UCSD-AML1 (cell line): Measurements from ENCODE around the gene POLR3B.
"Not testable (repeated sequence)": the region's sequence is repeated elsewhere in the genome, so short reads cannot be mapped to it uniquely, and the experiment has no call there.

Experiments
- DNase-seq: peaks from one replicate; lab custom pipeline; 2025; ENCODE audit not compliant: unreplicated experiment; lab: John Stamatoyannopoulos, UW

Gene POLR3B

DNA sequence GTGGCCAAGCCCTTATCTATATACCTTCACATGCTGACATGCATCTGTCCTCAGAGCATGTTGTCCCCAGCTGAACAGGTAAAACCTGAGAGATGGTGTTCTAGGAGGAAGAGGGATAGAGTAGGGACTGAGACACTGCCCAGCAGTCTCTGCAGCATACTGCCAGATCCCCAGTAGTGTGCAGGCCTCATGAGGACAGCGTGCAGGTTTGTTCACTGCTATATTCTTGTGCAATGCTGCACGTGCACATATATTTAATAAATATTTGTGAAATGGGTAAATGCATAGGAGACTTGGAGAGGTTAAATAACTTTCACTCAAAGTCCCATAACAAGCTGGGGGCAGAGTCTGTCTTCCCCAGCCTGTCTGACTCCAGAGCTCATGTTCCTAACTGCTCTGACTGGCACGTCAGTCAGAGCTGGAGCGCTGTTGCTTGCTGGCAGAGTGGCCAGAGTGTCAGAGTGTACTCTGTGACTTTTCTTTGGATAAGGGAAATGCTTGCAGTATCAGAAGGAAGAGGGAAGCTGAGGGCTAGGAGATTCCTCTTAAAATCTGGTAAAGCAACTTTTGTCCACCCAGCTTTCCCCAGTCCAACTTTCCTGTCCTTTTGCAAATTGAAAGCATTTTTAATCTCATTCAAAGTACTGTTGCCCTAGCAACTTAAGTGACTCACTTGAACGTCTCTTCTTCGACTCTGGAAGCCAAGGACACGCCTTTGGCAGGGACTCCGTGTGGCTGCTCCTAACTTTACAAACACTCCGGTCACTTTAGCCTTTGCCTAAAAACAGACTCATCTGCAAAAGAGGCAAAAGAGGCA, 14.9 kb upstream of the POLR3B start:
- DNase-seq: no peak

DNA sequence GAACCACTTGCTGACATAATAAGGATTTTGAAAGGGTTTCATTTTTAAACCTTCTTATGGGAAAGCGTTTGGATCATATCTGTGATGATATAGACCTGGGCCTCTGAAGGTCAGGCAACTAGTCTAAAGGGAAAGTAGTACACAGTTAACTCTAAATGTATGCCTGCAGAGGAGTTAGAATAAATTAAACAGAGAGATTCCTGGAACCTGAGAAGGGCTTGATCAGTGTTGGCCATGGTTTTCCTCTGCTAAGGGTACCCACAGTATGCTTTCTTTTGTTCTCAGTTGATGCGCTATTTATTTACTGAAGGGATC, 14.4 kb upstream of the POLR3B start:
- no peak for DNase-seq

DNA sequence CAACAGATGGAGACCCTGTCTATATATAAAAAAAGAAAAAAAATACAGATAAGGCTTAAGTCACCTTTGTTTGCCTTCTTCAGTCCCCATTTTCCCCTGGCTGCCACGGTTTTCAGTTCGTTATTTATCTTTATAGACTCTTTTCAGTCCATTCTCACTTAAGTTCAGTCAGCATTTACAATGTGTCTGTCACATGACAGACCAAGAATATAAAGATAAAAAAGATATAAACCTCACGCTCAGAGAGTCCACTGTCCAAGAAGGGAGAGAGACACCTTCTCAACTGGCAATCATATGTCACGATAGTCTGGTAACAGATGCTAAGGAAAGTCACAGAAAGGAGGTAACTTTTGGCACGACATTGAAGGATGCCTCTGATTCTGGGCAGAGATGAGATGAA, 13.4 kb upstream of the POLR3B start:
- no peak for DNase-seq

DNA sequence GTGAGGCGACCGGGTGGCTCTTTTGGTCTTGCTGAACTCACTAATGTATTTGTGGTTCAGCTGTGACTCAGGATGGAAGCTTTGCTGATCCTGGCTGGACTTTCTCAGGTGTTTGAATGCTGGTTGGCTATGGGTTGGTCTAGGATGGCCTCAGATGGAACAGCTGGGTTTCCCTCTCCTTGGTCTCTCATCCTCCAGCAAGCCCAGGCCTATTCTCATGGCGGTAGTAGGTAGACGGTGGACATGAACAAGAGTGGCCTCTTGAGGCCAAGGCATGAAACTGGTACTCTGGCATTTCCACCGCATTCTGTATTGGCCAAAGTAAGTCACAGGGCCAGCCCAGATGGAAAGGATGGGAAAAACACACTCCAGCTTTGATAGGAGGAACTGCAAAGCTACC, 11.8 kb upstream of the POLR3B start:
- DNase-seq: peak; percentile 46

DNA sequence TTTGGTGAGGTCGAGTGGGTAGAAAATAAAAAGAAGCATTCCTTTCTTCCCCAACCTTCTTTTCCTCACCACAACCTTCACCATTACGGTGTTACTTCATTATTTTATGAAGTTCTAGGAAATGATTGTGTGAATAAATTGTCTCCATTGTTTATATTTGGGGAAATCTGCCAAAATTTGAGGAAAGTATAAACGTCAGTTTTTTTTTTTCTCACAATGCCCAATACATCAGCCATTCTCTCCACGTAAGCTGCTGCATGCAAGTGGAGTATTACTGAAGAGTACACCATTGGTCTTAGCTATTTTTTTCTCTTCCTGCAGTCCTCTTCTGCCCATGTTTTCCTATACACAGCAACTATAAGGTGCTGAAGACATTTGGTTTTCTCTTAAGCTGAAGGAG, 9.1 kb upstream of the POLR3B start:
- no peak for DNase-seq

DNA sequence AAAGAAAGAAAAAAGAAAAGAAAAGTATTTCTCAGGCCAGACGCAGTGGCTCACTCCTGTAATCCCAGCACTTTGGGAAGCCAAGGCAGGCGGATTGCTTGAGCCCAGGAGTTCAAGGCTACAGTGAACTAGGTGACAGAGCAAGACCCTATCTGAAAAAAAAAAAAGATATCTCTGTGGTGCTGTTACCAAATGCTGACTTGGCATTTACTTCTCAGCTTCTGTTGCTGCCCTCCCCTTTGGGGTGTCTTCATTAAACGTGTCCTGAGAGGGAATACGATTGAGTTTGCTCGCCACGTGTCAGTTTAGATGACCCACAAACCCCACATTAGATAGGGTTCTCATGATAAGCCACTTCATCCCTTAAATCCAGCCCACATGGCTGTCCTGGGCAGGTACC, 4.4 kb upstream of the POLR3B start:
- DNase-seq: no peak

DNA sequence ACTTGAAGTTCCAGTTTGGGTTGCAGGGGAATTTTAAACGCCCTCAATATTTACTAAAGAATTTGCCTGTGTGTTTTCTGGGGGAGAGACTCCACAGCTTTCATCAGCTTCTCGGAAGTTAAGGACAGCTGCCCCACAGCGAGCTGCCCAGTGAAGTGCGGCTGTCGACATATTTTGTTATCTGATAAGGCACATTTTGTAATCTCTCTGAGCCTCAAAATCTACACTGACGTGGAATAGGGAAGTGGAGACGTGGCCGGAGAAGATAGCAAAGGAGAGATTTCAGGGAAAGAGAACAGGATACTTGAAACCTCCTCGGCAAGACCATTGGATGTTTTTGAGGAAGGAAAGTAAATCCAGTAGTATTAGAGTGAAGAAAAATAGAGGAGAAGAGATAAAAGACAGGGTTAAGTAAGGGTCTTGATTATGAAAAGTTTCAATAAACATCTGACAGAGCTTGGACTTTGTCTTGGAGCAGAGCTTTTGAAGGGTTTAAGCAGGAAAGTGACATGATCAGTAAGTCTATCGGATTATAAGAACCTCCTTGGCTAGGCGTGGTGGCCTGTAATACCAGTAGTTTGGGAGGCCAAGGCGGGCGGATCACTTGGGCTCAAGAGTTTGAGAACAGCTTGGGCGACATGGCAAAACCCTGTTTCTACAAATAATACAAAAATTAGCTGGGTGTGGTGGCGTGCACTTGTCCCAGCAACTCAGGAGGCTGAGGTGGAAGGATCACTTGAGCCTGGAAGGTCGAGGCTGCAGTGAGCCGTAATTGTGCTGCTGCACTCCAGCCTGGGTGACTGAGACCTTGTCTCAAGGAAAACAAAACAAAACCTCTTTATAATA, 1.1 kb downstream of the POLR3B start:
- DNase-seq: peak; percentile 70

DNA sequence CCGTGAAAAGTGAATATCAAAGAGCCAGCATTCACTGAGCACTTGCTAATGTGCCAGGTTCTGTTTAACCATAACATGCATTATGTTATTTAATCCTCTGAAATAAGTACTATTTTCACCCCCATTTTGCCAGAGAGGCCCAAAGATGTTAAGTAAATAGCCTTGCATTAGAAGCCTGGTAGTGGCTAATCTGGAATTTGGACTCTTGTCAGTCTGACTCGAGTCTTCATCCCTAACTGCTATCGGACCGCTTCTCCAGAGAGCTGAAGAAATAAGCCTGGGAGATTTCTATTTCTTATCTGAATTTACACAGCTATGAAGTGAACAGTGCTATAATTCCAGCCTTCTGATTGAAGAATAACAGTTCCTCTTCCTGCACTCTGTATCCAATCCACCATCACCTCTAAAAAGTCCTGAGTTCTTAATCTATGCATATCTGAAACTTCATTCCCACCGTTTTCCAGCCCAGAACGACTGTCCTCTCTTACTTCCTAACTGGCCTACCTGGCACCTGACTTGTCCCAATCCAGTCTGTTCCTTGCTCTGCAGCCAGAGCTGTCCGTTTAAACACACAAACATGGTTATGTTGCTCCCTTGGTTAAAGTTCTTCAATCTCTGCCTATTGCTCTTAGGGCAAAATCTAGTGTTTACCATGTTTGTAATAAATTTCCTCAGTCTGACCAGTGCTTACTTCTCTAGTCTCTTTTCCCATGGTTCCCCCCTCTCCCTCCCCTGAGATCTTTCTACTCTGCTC, 2.3 kb downstream of the POLR3B start:
- DNase-seq: no peak

DNA sequence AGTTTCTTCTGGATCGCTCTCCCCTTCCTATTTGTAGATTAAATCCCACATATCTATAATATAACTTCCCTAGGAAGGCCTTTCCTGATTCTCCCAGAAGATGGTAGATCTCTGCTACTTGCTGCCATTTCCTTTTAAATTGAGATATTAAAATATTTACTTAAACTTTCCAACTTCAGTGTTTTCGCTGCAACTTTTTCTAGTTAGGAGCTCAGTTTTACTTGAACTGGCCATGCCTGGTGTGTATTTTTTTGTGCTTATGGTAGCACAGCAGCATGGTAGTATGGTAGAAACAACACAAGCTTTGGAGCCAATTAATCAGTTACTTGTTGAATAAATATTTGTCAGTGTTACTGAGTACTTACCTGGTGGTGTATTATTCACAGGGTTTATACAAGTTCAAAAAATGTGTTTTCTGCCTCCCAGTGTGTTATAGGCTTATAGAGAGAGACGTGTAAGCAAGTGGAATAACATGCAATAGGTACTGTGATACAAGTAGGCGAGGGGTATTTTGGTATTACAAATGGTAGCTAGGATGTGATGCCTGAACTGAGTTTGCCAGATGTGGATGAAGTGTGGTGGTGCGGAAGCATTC, 2.9 kb downstream of the POLR3B start:
- DNase-seq: no peak

DNA sequence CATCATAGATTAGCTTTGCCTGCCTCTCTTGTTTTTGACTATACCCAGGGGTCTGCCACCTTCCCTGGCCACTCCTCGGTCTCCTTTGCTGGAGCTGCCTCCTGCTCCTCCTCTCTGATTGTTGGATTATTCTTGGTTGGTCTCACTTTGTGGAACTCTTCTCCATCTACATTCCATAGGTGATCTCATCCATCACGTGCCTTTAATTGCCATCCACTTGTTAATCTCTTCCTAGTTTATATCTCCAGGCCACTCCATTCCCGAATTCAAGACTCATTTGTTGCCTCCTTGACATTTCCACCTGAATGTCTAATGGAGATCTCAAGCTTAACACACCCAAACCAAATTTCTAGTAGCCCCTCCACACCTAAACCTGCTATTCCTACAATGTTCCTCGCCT, 5.4 kb downstream of the POLR3B start:
- no peak for DNase-seq

DNA sequence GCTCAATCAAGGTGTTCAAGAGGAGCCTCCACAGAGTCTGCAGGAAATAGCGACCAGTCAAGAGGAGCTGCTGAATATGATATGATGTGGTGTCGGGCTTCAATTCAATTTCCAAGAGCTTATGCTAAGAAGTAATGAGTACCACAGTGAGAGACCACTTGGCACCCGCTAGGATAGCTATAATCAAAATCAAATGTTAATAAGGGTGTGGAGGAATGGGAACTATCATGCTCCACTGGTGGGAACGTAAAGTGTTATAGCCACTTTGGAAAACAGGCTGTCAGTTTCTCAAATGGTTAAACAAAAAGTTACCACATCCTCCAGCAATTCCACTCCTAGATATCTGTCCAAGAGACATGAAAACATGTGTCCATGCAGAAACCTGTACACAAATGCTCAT, 6.7 kb downstream of the POLR3B start:
- no peak for DNase-seq

DNA sequence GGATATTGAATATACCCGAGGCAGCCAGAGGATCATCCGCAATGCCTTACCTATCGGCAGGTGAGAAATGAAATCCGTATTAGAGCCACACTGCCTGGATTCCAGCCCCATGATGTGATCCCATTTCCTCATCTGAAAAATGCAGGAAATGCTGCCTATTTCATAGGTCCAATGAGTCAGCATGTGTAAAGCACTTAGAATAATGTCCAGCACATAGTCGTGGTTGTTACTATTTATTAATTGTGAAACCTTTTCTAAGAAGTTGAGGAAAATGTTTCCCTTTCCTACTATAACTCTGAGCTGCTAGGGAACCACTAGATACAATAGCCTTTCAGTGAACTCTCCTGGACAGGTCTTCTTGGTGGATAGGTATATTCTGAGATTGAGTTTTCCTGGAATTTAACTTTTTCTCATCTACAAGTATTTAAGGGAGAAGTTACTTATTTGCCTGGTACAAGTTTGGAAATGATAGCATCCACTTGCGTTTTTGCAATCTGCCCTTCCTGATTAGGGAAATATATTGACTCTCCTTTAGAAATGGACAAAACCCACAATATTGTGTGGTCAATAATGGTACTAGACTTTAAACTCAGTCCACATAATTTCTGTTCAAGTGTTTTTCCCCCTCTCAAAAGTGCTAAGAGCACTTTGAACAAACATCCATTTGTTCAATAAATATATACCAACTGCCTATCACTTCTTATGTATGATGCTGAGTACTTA, 12.2 kb downstream of the POLR3B start:
- no peak for DNase-seq

DNA sequence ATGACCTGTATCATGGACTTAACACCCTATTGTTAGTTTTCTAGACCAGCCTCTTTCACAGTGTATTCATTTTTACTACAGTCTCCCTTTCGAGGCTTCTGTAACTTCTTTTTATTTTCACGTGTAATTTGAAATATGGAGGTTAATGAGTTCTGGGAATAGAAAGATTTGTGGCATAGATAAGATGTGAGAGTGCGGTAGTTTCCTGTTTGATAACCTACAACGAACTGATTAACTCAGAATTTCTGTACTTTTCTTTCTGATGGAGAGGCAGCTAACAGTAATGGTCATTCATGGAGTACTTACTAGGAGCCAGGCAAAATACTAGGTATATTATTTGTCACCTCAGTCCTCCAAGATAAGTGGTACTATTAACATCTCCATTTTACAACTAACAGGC, 21.2 kb downstream of the POLR3B start:
- DNase-seq: no peak

DNA sequence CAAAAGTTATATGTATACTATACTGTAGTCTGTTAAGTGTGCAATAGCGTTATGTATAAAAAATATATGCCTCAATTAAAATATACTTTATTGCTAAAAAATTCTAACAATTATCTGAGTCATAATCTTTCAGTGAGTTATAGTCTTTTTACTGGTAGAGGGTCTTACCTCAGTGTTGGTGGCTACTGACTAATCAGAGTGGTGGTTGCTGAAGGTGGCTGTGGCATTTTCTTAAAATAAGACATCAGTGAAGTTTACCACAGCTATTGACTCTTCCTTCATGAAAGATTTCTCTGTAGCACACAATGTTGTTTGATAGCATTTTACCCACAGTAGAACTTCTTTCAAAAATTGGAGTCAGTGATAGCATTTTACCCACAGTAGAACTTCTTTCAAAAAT, 23.4 kb downstream of the POLR3B start:
- DNase-seq: no peak

DNA sequence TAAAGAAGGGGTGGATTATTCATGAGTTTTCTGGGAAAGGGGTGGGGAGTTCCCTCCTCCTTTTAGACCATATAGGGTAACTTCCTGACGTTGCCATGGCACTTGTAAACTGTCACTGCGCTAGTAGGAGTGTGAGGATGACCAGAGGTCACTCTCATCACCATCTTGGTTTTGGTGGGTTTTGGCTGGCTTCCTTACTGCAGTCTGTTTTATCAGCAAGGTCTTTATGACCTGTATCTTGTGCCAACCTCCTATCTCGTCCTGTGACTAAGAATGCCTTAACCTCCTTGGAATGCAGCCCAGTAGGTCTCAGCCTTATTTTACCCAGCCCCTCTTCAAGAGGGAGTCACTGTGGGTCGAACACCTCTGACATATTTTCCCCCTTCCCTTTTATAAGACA, 24.3 kb downstream of the POLR3B start:
- not testable (repeated sequence) for DNase-seq

DNA sequence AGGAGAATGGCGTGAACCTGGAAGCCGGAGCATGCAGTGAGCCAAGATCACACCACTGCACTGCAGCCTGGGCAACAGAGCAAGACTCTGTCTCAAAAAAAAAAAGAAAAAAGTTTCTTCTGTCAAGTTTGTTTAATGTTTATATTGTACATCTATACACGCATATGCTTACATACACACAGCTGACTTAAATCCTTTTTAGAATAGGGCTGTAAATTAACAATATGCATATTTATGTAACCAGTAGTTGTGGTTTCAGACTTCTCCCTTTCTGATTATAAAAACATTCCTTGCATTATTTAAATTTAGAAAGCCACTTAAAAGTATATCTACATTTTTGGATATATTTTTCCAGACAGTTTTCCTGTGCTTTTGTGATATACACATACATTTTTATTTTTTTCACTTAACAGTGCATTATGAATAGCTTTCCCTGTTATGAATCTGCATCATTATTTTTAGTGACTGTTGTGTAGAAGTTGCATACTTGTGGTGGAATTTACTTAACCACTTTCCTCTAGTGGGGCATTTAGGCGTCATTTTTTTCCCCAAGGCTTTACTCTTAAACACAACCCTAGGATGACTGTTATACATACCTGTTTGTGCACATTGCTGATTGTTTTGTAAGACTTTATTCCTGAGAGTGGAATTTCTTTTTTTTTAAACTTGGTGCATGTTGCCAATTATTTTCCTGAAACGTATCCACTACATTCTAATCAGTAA, 29.4 kb downstream of the POLR3B start:
- no peak for DNase-seq

DNA sequence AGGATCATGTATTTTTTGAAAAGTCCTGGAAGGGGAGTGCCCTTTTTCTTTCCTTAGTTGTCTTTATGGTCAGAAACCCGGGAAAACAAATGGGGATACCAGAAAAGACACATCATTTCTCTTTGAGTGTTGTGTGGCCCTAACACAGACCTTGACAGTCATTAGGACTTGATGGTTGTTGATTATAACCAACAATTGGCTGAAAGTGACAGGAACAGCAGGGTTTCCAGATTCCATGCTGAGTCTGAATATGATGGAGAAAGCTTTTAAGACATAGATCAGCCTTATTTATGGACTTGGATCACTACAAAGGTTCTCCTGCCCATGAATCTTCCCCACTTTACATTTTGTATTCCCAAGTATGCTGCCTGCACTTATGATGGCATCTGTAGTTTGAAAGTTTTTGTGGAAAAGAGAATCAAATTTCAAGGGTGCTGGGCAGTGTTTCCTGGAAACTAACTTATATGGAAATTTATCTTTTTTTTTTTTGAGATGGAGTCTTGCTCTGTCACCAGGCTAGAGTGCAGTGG, 30.4 kb downstream of the POLR3B start:
- DNase-seq: no peak

DNA sequence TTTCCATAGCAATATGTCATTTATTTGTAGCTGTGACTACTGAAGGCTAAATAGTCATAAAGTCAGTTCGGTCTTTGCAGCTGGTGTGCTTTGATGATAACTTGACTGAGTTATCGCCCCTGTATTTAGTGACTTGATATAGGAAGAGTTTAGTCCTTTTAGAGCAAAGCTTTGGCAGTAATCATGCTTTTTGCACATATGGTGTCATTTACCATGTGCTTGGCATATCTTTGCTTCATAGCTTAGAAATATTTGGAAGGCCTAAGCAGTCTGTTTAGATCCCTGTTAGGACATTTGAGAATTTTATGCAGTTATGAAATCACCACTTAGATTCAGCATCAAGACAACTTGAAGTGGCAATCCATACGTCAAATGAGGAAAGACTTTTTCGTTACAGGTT, 31.6 kb downstream of the POLR3B start:
- DNase-seq: no peak

DNA sequence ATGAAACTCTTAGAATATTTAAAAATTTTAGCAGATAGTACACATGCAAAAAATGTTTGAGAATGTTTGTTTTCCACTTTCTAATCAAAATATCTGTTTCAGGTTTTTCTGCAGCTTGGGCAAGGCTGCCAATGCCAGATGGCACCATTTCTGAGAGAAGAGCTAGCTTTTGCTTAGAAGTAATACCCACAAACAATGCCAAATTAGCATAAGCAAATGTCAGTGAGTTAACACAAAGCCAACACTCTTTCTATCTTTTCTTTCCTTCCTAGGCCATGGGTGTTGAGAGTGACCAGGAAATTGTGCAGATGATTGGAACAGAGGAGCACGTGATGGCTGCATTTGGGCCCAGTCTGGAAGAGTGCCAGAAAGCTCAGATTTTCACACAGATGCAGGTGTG, 35.2 kb downstream of the POLR3B start:
- no peak for DNase-seq

DNA sequence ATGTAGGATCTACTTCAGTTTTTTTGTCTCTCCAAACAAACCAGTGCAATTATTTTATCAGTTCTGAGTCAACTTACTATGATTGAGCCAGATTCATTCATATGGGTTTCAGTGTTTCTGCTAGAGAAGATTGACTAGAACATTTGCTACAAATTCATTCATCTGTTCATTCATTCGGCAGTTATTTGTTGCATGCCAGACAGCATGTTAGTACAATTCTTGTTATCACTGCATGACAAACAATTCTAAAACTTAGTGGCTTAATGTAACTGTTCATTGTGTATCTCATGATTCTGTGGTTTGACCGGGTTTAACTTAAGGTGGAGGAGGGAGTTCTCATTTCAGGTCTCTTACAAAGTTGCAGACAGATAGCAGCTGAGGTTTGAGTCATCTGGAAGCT, 52.3 kb downstream of the POLR3B start:
- DNase-seq: no peak
